Astrocyte (in vitro differentiated cells and primary cell): ENCODE results near the gene MTX3. TPM values are rescaled to one million over a fixed set of nuclear protein-coding genes. Genes with fewer than 3 reads are reported as not detected.

Experiments used
- DNase-seq: peaks from one replicate; pipeline ENCODE4 v3.0.0-alpha.2; 2010; ENCODE audit warnings: low read depth
- FAIRE-seq: peaks from 2 replicates; lab custom pipeline; 2011; peaks lifted over from hg19 to GRCh38; lab: Jason Lieb, UNC
- H2AFZ ChIP-seq: 2 replicates; pipeline ENCODE4 v1.6.0; 2012; ENCODE audit warnings: low read depth, low read length, inconsistent platforms
- H3K27ac ChIP-seq: 2 replicates; pipeline ENCODE4 v1.5.1; 2011; ENCODE audit warnings: low read depth, low read length, inconsistent platforms
- H3K27me3 ChIP-seq: 2 replicates; pipeline ENCODE4 v1.6.0; 2011; ENCODE audit warnings: low read length, inconsistent platforms; ENCODE audit not compliant: insufficient read depth
- H3K36me3 ChIP-seq: 2 replicates; pipeline ENCODE4 v1.5.1; 2011; ENCODE audit warnings: low read length, inconsistent platforms; ENCODE audit not compliant: insufficient read depth
- H3K4me1 ChIP-seq: 2 replicates; pipeline ENCODE4 v1.5.1; 2011; ENCODE audit warnings: low read length, inconsistent platforms; ENCODE audit not compliant: insufficient read depth
- H3K4me2 ChIP-seq: 2 replicates; pipeline ENCODE4 v1.6.0; 2012; ENCODE audit warnings: low read length, inconsistent platforms
- H3K4me3 ChIP-seq: 2 replicates; pipeline ENCODE4 v1.5.1; 2011; ENCODE audit warnings: low read depth, mild to moderate bottlenecking, low read length, inconsistent platforms; ENCODE audit not compliant: insufficient read depth
- H3K79me2 ChIP-seq: 2 replicates; pipeline ENCODE4 v1.6.0; 2012; ENCODE audit warnings: mild to moderate bottlenecking, low read length, inconsistent platforms; ENCODE audit not compliant: insufficient read depth
- H3K9ac ChIP-seq: 2 replicates; pipeline ENCODE4 v1.6.0; 2012; ENCODE audit warnings: mild to moderate bottlenecking, low read length, inconsistent platforms
- H3K9me3 ChIP-seq: 2 replicates; pipeline ENCODE4 v1.5.1; 2012; ENCODE audit warnings: low read depth, mild to moderate bottlenecking, low read length, inconsistent platforms; ENCODE audit not compliant: insufficient read depth
- H4K20me1 ChIP-seq: 2 replicates; pipeline ENCODE4 v1.6.0; 2012; ENCODE audit warnings: low read length, inconsistent platforms; ENCODE audit not compliant: insufficient read depth
- H3K27ac Mint-ChIP-seq: one replicate; pipeline ENCODE4 v1.8.0; 2021; ENCODE audit warnings: mild to moderate bottlenecking, mixed read lengths; ENCODE audit not compliant: unreplicated experiment
- H3K27me3 Mint-ChIP-seq: one replicate; pipeline ENCODE4 v1.8.0; 2021; ENCODE audit warnings: low read depth, mixed read lengths; ENCODE audit not compliant: unreplicated experiment
- H3K36me3 Mint-ChIP-seq: one replicate; pipeline ENCODE4 v1.8.0; 2021; ENCODE audit warnings: low read depth, mixed read lengths; ENCODE audit not compliant: unreplicated experiment
- H3K4me1 Mint-ChIP-seq: one replicate; pipeline ENCODE4 v1.8.0; 2021; ENCODE audit warnings: low read depth, mixed read lengths; ENCODE audit not compliant: unreplicated experiment
- H3K4me3 Mint-ChIP-seq: one replicate; pipeline ENCODE4 v1.8.0; 2021; ENCODE audit warnings: mild to moderate bottlenecking, moderate library complexity, mixed read lengths; ENCODE audit not compliant: unreplicated experiment
- H3K9me3 Mint-ChIP-seq: one replicate; pipeline ENCODE4 v1.8.0; 2021; ENCODE audit warnings: mild to moderate bottlenecking, mixed read lengths; ENCODE audit not compliant: unreplicated experiment
- EZH2 ChIP-seq: IDR thresholded peaks from 2 replicates; pipeline ENCODE4 v1.6.1; 2012; ENCODE audit warnings: mild to moderate bottlenecking, low read length, inconsistent platforms; ENCODE audit not compliant: insufficient read depth
- total RNA-seq: library from RNA; stranded (reverse); gene quantifications from 2 replicates; pipeline ENCODE4 v1.2.1, GENCODE V29; 2021
- TF ChIP-seq, protein P1 (sequence below): IDR thresholded peaks from 2 replicates; pipeline ENCODE4 v1.5.1; 2011; ENCODE audit warnings: low read depth, mild to moderate bottlenecking, inconsistent platforms, low read length, moderate library complexity; ENCODE audit not compliant: insufficient read depth

The MTX3 gene
- total RNA-seq, 1 donor from 2014 or later: 14.0 TPM

DNA sequence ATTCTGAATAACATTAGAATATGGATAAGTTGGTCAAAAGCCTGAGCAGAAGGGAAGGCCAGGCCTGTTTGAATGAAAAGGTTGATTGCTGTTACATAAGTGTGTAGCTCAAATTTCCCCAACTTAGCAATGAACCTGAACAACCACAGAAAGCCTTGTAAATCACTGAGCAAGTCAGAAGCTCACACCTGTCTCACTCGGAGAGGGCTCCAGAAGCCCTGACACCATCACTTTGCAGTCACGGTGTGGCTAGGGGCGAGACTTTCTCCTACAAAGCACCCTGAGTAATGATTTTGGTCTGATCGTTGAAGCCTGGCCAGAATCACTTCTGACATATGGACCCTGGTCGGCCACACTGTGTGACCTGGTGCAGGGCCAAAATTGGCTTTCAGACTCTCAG is 62.0 kb downstream of the MTX3 start:
- H3K4me3 Mint-ChIP-seq: no peak overlapping the region
- no peaks in the 10 kb centered on the region for H3K79me2 ChIP-seq
- H3K4me2 ChIP-seq: no peak overlapping the region
- peaks cover 3% of the 10 kb centered on the region for H3K27me3 ChIP-seq
- no peaks in the 10 kb centered on the region for H3K27me3 Mint-ChIP-seq
- TF ChIP-seq, protein P1, sequence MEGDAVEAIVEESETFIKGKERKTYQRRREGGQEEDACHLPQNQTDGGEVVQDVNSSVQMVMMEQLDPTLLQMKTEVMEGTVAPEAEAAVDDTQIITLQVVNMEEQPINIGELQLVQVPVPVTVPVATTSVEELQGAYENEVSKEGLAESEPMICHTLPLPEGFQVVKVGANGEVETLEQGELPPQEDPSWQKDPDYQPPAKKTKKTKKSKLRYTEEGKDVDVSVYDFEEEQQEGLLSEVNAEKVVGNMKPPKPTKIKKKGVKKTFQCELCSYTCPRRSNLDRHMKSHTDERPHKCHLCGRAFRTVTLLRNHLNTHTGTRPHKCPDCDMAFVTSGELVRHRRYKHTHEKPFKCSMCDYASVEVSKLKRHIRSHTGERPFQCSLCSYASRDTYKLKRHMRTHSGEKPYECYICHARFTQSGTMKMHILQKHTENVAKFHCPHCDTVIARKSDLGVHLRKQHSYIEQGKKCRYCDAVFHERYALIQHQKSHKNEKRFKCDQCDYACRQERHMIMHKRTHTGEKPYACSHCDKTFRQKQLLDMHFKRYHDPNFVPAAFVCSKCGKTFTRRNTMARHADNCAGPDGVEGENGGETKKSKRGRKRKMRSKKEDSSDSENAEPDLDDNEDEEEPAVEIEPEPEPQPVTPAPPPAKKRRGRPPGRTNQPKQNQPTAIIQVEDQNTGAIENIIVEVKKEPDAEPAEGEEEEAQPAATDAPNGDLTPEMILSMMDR: no peak
- TF ChIP-seq EZH2: no peak
- no peak overlapping the region for H2AFZ ChIP-seq
- no peaks in the 10 kb centered on the region for H3K9me3 Mint-ChIP-seq
- DNase-seq (no peak), FAIRE-seq (no peak)
- H3K4me1 Mint-ChIP-seq: no peaks in the 10 kb centered on the region
- no peaks in the 10 kb centered on the region for H3K36me3 ChIP-seq
- no peak overlapping the region for H3K27ac ChIP-seq
- H3K4me1 ChIP-seq: no peaks in the 10 kb centered on the region
- H3K36me3 Mint-ChIP-seq: no peaks in the 10 kb centered on the region
- no peaks in the 10 kb centered on the region for H4K20me1 ChIP-seq
- no peak overlapping the region for H3K27ac Mint-ChIP-seq
- H3K9ac ChIP-seq: no peak overlapping the region
- H3K9me3 ChIP-seq: no peaks in the 10 kb centered on the region
- H3K4me3 ChIP-seq: no peak overlapping the region

Other genes with a start within 250 kb of the MTX3 start
- 0.55 and 1.1 TPM in 2 replicates for gene THBS4, start 44.1 kb upstream of the MTX3 start, total RNA-seq